GM19023 (cell line): Measurements from ENCODE around the gene SYNJ1.
A peak's percentile ranks its signal among the peaks of the same experiment; 100 is the strongest.
"Not testable (repeated sequence)": the region's sequence is repeated elsewhere in the genome, so short reads cannot be mapped to it uniquely, and the experiment has no call there.

ENCODE experiments used
- ATAC-seq: cut with Tn5 transposase; IDR thresholded peaks from one replicate; pipeline ENCODE4 v1.9.1; 2021; ENCODE audit warnings: mild to moderate bottlenecking, moderate library complexity; ENCODE audit not compliant: unreplicated experiment

SYNJ1 gene

DNA sequence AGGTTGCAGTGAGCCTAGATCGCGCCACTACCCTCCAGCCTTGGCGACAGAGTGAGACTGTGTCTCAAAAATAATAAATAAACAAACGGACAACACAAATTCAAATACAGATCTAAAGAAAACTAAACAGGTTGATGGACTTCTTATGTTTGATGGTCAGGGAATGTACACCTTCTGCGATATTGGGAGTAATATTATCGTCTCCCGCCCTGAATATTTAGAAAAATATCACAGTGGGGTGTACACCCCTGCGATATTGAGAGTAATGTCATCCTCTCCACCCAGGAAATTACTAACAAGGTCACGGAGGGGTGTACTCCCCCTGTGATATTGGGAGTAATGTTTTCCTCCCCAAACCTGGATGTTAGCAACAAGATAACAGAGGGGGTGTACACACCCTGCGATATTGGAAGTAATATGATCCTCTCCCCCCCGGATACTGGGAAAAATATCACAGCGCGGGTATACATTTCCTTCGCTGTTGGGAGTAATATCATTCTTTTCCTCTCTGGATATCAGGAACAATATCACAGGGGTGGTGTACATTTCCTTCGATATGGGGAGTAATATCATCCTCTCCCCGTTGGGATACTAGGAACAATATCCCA, 114.3 kb downstream of the SYNJ1 start:
- ATAC-seq, result no peak

DNA sequence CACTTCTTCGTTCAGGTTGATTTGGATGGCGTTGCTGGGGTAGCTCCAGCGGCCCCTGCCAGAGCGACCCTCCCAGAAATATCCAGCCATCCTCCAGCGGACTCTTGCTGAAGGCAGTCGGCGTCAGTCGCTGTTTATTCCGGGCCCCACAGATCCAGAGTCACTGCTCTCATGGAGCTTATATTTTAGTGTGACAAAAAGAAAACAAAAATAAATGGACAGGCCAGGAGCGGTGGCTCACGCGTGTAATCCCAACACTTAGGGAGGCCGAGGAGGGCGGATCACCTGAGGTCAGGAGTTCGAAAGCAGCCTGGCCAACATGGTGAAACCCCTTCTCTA, 114.8 kb downstream of the SYNJ1 start:
- no peak for ATAC-seq

DNA sequence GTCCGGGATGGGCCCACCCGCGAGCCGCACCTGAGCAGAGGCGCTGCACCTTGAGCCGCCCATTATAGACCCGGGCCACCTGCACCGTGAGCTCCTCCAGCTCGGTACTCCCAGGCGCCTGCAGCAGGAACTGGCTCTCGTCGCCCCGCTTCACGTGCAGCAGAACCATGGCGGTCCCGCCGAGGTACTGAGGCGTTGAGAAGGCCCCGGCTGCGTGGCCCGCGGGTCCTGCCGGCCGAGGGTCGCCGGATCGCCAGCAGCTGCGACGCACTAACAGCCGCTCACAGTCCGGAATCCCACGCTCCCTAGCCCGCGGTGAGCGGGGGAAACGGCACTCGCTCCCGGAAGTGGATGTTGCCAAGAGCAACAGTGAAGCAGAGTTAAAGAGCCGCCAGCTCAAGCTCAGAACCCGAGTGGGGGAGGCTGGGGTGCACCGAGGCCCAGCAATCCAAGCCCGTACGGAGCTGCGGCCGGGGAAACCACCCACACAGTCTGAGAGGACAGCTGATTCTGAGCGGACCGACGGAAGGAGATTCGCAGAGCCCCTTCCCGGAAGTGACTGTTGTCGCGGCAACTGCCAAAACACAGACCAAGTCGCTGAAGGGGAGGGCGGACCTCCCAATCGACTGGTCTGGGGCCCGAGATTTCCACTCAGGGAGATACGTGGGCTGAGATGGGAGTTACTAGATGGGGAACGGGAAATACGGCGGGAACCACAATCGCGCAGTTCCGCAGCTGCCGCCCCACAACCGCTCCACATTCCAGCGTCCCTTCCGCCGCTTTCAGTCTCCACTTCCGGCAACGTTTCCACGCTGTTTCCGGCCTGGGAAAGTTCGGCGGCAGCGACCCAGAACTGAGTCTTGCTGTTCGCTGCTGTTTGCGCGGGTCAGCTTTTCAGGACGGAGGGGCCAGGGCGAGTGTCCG, 115.5 kb downstream of the SYNJ1 start, which contains the start of gene CFAP298:
Gene CFAP298, minus strand, starts transcription at position 303 of the 924 bp plus-strand sequence. Its CDS starts 134 bp downstream, at position 169.
- ATAC-seq, result peak; percentile 96

- peak; percentile 2 for ATAC-seq
Measured at GRCh38 chr21:32611471-32611997, 116.3 kb downstream of the SYNJ1 start.

DNA sequence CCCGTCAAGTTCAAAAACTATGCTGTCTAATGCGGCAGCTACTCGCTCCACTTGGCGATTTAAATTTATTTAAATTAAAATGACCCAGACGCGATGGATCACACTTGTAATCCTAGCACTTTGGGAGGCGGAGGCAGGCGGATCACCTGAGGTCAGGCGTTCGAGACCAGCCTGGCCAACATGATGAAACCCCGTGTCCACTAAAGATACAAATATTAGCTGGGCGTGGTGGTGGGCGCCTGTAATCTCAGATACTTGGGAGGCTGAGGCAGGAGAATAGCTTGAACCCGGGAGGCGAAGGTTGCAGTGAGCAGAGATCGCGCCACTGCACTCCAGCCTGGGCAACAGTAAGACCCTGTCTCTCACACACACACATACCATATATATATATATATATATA, 116.9 kb downstream of the SYNJ1 start:
- not testable (repeated sequence) for ATAC-seq

DNA sequence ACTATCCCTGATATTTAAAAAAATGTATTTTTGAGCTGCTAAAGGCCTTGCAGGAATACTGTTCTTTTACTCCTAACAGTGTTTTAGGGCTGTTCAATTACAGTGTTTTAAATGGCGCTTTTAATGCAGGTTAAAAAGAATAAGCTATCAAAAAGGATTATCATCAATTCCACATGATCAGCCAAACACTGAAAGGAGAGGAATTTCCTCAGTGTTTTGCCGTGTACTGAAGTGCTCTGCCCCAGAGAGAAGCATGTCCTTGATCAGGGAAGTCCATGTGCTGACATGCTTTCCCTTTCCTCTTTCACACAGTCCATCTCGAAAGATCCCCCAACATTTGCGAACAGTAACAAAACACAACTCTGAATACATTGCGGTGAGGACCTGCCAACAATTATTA, 119.0 kb downstream of the SYNJ1 start:
- ATAC-seq, result no peak

DNA sequence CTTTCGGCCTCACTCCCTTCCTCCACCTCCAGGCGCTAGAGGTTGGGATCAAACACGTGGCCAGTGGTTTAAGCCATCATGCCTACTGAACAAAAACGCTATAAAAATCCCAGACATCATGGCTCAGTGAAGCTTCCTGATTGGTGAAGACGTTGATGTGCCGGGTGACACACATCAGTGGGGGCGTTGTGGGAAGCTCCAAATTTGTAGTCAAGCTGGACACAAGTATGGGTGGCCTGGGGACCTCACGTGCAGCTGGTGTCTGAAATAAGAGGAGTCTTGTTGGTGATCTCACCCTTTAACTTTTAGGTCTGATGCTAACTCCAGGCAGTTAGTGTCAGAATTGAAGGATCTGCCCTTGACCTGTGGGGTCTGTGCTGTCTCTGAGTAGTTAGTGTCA, 122.3 kb downstream of the SYNJ1 start:
- ATAC-seq, result no peak

DNA sequence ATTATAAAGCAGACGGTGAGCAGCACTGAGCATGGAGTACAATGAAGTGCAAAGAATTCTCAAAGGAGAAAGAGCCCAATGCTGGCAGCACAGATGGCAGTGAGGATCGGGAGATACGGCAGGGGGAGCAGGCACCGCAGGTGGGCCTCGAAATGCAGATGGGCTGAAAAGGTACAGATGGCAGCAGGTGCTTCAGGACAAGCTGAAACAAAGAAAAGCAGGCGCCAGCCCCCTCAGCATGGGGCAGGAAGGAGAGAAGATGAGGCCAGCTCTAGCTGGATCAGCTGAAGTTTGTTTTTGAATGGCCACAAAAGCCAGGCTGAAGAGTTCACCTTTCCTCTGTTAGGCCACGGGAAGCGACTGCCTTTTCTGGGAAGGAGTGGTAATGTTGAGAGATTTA, 123.3 kb downstream of the SYNJ1 start:
- no peak for ATAC-seq

DNA sequence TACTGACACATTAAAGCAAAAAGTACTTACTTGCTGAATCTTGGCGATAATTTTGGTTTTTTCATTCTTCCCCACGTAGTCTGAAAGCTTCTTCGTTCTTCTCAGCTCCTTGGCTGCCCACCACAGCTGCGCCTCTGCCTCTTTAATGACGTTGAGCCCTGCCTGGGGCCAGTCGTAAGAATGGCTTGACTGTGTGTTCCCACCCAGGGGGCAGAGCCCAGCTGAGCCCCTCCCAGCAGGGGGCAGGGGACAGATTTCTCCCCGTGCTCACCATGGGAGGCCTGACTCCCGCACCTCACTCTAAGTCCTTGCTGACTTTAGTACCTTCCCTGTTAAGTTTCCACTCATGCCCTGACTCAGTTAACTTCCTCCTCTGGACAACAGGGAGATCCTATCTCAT, 124.7 kb downstream of the SYNJ1 start:
- ATAC-seq, result no peak

- no peak for ATAC-seq
Measured at GRCh38 chr21:32602099-32602498, 125.7 kb downstream of the SYNJ1 start.

DNA sequence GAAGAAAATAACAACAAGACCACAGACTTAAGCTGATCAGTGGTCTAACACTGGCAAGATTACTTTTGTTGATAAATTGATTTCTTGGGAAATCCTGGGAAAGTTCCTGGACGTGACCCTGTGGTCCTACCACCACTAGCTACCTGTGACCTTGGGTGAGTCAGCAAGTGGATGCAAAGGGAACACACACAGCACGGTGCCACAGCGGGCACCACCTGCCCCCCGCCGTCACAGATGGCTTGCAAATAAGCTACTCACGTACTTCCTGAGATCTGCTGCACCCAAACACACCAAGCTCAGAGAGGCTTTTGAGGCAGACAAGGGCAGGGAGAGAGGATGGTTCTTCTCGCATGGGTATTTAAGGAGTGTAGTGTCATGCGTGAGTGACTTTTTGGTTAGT, 128.3 kb downstream of the SYNJ1 start:
- ATAC-seq, result no peak

GRCh38 chr21:32599091-32599490, 128.7 kb downstream of the SYNJ1 start:
- ATAC-seq, result no peak

GRCh38 chr21:32597205-32597604, 130.6 kb downstream of the SYNJ1 start:
- no peak for ATAC-seq

DNA sequence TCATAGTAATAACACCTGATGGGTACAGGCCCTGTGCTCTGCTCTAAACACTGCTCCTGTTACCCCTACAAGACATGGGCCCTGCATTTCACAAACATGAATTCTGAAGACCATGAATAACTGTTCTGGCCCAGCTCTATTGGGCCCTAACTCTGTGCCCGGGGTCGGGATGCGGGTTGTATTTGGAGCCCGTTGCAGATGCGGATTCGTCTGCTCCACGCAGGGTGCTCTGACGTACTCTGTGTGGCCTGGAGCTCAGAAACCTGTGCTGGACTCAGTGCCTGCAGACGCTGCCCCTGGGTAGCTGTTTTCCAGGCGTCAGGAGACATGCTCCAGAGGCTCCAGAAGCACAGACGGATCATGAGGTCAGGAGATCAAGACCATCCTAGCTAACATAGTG, 132.4 kb downstream of the SYNJ1 start:
- no peak for ATAC-seq

- no peak for ATAC-seq
Measured at GRCh38 chr21:32593690-32594089, 134.1 kb downstream of the SYNJ1 start.

- no peak for ATAC-seq
Measured at GRCh38 chr21:32592929-32593502, 134.8 kb downstream of the SYNJ1 start.

GRCh38 chr21:32590130-32590529, 137.7 kb downstream of the SYNJ1 start:
- no peak for ATAC-seq

- no peak for ATAC-seq
Measured at GRCh38 chr21:32587651-32588050, 140.2 kb downstream of the SYNJ1 start.

- ATAC-seq, result no peak
Measured at GRCh38 chr21:32587120-32587519, 140.7 kb downstream of the SYNJ1 start.

GRCh38 chr21:32585970-32586369, 141.8 kb downstream of the SYNJ1 start:
- no peak for ATAC-seq

- ATAC-seq, result no peak
Measured at GRCh38 chr21:32585042-32585710, 142.6 kb downstream of the SYNJ1 start, which contains the start of gene TCP10L. Gene TCP10L, minus strand, starts transcription at chr21:32585523. Its CDS starts 1,219 bp downstream, at chr21:32584304.
